Right lobe of liver (tissue), 6 donors: Measurements from ENCODE around the gene TNS3. TPM values are rescaled to one million over a fixed set of nuclear protein-coding genes. Genes with fewer than 3 reads are reported as not detected.

Source experiments
- ATAC-seq, 4 donors: fragments of 200-7000 bp; cut with Tn5 transposase; one replicate each; pipeline ENCODE4 v1.9.1; 2020; ENCODE audit warnings: mild to moderate bottlenecking in 4 of 4, moderate library complexity in 4 of 4
- DNase-seq, 3 donors: peaks; one replicate each; pipeline ENCODE4 v3.0.0-alpha.2; 2020
- H3K27ac ChIP-seq, 3 donors: fragments of 200-600 bp; one replicate each; pipeline ENCODE4 v1.8.0; 2022
- H3K27me3 ChIP-seq, 2 donors: fragments of 200-600 bp; one replicate each; pipeline ENCODE4 v1.8.0; 2022
- H3K36me3 ChIP-seq, 4 donors: fragments of 200-600 bp; sonication (generic) in 1 of 4; one replicate each; pipeline versions ENCODE4 v1.5.1 to v1.8.0; 2017 to 2022; ENCODE audit warnings: control low read depth in 1 of 4
- H3K4me1 ChIP-seq, 4 donors: fragments of 200-600 bp; sonication (generic) in 1 of 4; one replicate each; pipeline versions ENCODE4 v1.5.1 to v1.8.0; 2017 to 2022; ENCODE audit warnings: control low read depth in 1 of 4
- H3K4me3 ChIP-seq, 3 donors: fragments of 200-600 bp; one replicate each; pipeline ENCODE4 v1.8.0; 2022
- H3K9me3 ChIP-seq, 4 donors: fragments of 200-600 bp; sonication (generic) in 1 of 4; one replicate each; pipeline versions ENCODE4 v1.5.1 to v1.8.0; 2017 to 2022; ENCODE audit warnings: control low read depth in 1 of 4
- CTCF ChIP-seq, 4 donors: fragments of 200-600 bp in 3 of 4; fragments of 450-650 bp in 1 of 4; IDR thresholded peaks; one replicate each; pipeline versions ENCODE4 v1.5.1 to v1.8.0; 2016 to 2022; ENCODE audit warnings: antibody characterized with exemption in 4 of 4, mild to moderate bottlenecking in 2 of 4
- POLR2A ChIP-seq: fragments of 450-650 bp; IDR thresholded peaks from one replicate; pipeline ENCODE4 v1.6.1; 2017; ENCODE audit warnings: antibody characterized with exemption, mild to moderate bottlenecking
- WGBS: methylation state at CpG from one replicate; pipeline ENCODE4 v1.1.6; 2018; ENCODE audit warnings: low coverage, low lambda C conversion rate; ENCODE audit not compliant: insufficient coverage; ENCODE audit errors: missing lambda C conversion rate; 5-methylcytosine and 5-hydroxymethylcytosine counted together
- intact Hi-C, 2 donors: fragments of 100-400 bp; cut with DNase I; formaldehyde crosslinking; loops; one replicate each; pipeline versions ENCODE4 v1.11.2 to v1.14.1; 2022
- total RNA-seq, 6 experiments: library from RNA; depleted of rRNA in 2 of 6; stranded (reverse); fragments of >200 nt in 2 of 6; fragmentation: NEBNext Ultra II Directional in 3 of 6; extraction: Animal tissue kit (Norgen Biotek cat#: 25700) in 3 of 6; gene quantifications; one replicate each; pipeline versions ENCODE4 v1.1.0 to v1.2.4, GENCODE V29; 2016 to 2023
- donor health status: DM: no; HTN: yes; CAD: no.
- donor health status: DM: no; HTN: no; CAD: no.
- donor health status: DM: no; HTN: no; CAD: no.
- donor health status: DM: no; HTN: yes; CAD: no.
- donor health status: DM: no; HTN: yes; CAD: no.

TNS3 gene
- total RNA-seq, 6 experiments from 2014 or later = 51.2 to 95.0 (median 58.4) TPM

GRCh38 chr7:47573758-47574481 lies 8.0 kb downstream of the TNS3 start:
- peak; percentile 41 to 82 (median 80) for DNase-seq
- H3K27me3 ChIP-seq = no peaks in the 10 kb centered on the region
- H3K9me3 ChIP-seq = no peaks in the 10 kb centered on the region
- no peak for TF ChIP-seq CTCF (IDR thresholded peaks at IDR 0.05)
- no peak for TF ChIP-seq POLR2A
- WGBS = 11% methylated on average over 11 of the region's 11 CpGs
- peak overlapping the region; percentile 60 to 81 (median 71) for H3K27ac ChIP-seq
- intact Hi-C loops = loop anchor here in 1 of 2 donors (10.0 kb wide), 1 partner anchor 99 kb away; no protein-coding TSS in a partner anchor
- ATAC-seq = peak; percentile 24 to 62 (median 58)
- peaks cover 3 to 82% (median 41%) of the 10 kb centered on the region in 4 donors for H3K4me1 ChIP-seq
- no peaks in the 10 kb centered on the region for H3K36me3 ChIP-seq
- H3K4me3 ChIP-seq = no peak overlapping the region

GRCh38 chr7:47572939-47573757 lies 8.8 kb downstream of the TNS3 start:
- Histone ChIP-seq H3K9me3 (no peaks in the 10 kb centered on the region), H3K27me3 (no peaks in the 10 kb centered on the region), H3K4me3 (no peak overlapping the region), H3K36me3 (no peaks in the 10 kb centered on the region), H3K27ac (peak overlapping the region; percentile 60 to 81 (median 71)), H3K4me1 (peaks cover 3 to 87% (median 41%) of the 10 kb centered on the region in 4 donors)
- peak in 2 of 3 donors; percentile 66 to 69 for DNase-seq
- intact Hi-C loops = loop anchor here in 1 of 2 donors (10.0 kb wide), 1 partner anchor 98 kb away; no protein-coding TSS in a partner anchor
- ATAC-seq = peak in 3 of 4 donors; percentile 13 to 20 (median 19)
- no peak for TF ChIP-seq CTCF (IDR thresholded peaks at IDR 0.05)
- no peak for TF ChIP-seq POLR2A
- WGBS = 41% methylated on average over 8 of the region's 19 CpGs

GRCh38 chr7:47572094-47572445 lies 9.8 kb downstream of the TNS3 start:
- 7% methylated on average over 14 of the region's 14 CpGs for WGBS
- DNase-seq (peak in 2 of 3 donors; percentile 56 to 63), ATAC-seq (peak; percentile 28 to 43 (median 34))
- Histone ChIP-seq H3K4me1 (peaks cover 3 to 85% (median 39%) of the 10 kb centered on the region in 4 donors), H3K27ac (peak overlapping the region; percentile 60 to 81 (median 71)), H3K9me3 (no peaks in the 10 kb centered on the region), H3K27me3 (no peaks in the 10 kb centered on the region), H3K36me3 (no peaks in the 10 kb centered on the region), H3K4me3 (peak overlapping the region in 1 of 3 donors; percentile 20)
- TF ChIP-seq CTCF (IDR thresholded peaks at IDR 0.05) (peak in 1 of 4 donors; percentile 14), POLR2A (no peak)
- intact Hi-C loops = loop anchor here in 1 of 2 donors (10.0 kb wide), 1 partner anchor 97 kb away; no protein-coding TSS in a partner anchor

- intact Hi-C loops = loop anchor here in 1 of 2 donors (10.0 kb wide), 1 partner anchor 97 kb away; no protein-coding TSS in a partner anchor
- Histone ChIP-seq H3K27ac (peak overlapping the region; percentile 60 to 81 (median 71)), H3K4me3 (peak overlapping the region in 2 of 3 donors; percentile 1 to 20), H3K36me3 (no peaks in the 10 kb centered on the region), H3K9me3 (no peaks in the 10 kb centered on the region), H3K4me1 (peaks cover 3 to 80% (median 35%) of the 10 kb centered on the region in 4 donors), H3K27me3 (no peaks in the 10 kb centered on the region)
- TF ChIP-seq POLR2A = peak; percentile 40
- no peak for TF ChIP-seq CTCF (IDR thresholded peaks at IDR 0.05)
- 5% methylated on average over 12 of the region's 24 CpGs for WGBS
- peak; percentile 89 to 92 (median 89) for DNase-seq
- ATAC-seq = peak; percentile 68 to 84 (median 76)
These were observed 10.4 kb downstream of the TNS3 start for GRCh38 chr7:47571331-47572093.
